ENCODE results near the gene CALCOCO2.

CALCOCO2 gene

DNA sequence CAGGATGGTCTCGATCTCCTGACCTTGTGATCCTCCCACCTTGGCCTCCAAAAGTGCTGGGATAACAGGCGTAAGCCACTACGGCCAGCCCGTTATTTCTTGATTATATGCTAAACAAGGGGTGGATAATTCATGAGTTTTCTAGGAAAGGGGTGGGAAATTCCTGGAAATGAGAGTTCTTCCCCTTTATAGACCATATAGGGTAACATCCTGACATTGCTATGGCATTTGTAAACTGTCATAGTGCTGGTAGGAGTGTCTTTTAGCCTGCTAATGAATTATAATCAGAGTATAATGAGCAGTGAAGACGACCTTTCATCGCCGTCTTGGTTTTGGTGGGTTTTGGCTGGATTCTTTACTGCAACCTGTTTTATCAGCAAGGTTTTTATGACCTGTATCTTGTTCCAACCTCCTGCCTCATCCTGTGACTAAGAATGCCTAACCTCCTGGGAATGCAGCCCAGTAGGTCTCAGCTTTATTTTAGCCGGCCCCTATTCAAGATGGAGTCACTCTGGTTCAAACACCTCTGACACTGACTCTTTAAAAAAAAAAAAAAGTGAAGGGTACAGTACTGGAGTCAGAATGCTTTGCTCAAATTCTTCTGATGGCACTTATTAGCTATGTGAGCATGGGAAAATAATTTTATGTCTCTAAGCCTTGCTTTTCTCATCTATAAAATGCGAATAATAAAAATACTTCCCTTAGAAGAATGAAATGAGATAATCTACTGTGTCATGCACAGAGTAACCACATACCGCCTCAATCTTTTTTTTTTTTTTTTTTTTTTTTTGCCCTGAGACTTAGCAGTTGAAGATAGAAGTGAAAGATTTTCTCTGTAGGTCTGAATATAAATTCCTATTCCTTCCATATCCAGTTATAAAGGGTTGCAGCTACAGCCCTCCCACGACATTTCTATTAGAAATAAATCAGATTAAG is 5.1 kb upstream of the CALCOCO2 start:
- H3K4me3 ChIP-seq (ENCODE audit: low read depth, low read length), result no peak overlapping the region
- no peak for DNase-seq (ENCODE audit: low read depth)
- TF ChIP-seq, protein P1, sequence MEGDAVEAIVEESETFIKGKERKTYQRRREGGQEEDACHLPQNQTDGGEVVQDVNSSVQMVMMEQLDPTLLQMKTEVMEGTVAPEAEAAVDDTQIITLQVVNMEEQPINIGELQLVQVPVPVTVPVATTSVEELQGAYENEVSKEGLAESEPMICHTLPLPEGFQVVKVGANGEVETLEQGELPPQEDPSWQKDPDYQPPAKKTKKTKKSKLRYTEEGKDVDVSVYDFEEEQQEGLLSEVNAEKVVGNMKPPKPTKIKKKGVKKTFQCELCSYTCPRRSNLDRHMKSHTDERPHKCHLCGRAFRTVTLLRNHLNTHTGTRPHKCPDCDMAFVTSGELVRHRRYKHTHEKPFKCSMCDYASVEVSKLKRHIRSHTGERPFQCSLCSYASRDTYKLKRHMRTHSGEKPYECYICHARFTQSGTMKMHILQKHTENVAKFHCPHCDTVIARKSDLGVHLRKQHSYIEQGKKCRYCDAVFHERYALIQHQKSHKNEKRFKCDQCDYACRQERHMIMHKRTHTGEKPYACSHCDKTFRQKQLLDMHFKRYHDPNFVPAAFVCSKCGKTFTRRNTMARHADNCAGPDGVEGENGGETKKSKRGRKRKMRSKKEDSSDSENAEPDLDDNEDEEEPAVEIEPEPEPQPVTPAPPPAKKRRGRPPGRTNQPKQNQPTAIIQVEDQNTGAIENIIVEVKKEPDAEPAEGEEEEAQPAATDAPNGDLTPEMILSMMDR (IDR thresholded peaks at IDR 0.05; ENCODE audit: insufficient read depth, low read depth, low read length, missing control alignments), result no peak

DNA sequence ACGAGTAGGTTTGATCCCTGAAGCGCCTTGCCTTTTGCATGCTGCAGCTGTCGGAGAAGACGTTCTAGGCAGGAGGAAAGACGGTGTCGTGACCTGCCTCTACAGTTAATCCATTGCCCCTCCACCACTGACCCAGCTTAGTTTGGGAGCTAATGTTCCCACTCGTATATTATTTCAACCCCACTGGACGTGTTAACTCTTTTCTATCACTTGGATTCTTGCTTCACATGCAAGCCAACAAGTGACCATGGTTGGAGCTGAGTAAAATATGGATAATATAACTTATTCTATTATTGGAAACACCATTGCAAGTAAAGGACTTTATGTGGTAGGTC is 681 bp downstream of the CALCOCO2 start:
- peak overlapping the region; percentile 88 for H3K4me3 ChIP-seq (ENCODE audit: low read depth, low read length)
- no peak for DNase-seq (ENCODE audit: low read depth)
- TF ChIP-seq, protein P1 (IDR thresholded peaks at IDR 0.05; ENCODE audit: insufficient read depth, low read depth, low read length, missing control alignments), result no peak

DNA sequence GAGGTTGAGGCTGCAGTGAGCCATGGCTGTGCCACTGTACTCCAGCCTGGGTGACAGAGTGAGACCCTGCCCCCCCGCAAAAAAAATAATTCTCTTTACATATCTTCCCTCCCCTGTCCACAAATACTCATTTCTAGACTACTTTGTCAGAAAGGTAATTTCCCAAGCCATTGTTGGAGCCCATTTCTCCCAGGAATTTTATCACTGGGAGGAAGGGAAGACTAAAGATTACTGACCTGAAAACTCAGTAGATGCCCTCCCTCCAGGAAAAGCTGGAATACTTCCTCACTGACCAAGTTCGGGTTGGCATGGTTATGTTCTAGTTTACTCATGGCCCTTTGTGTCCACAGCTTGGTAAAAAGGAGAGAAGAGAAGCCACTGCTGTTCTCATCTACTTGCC is 4.1 kb downstream of the CALCOCO2 start:
- peak; percentile 21 for DNase-seq (ENCODE audit: low read depth)
- TF ChIP-seq, protein P1 (IDR thresholded peaks at IDR 0.05; ENCODE audit: insufficient read depth, low read depth, low read length, missing control alignments), result no peak
- H3K4me3 ChIP-seq (ENCODE audit: low read depth, low read length), result no peak overlapping the region

DNA sequence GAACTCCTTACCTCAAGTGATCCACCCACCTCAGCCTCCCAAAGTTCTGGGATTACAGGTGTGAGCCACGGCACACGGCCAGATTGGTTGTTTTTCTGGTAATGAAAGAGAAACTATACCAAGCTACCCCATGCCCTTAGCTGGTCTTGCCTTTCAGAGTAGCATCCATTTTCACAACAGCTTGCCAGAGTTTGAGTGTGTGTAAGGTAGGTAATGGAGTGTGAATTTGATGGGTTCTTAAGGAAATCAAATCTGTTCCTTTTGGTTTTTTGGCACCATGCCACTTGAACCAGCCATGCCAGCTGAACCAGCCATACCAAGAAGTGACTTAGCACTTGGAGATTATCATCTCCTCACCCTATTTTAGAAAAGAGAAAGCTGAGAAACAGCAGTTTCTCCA is 5.1 kb downstream of the CALCOCO2 start:
- H3K4me3 ChIP-seq (ENCODE audit: low read depth, low read length), result no peak overlapping the region
- TF ChIP-seq, protein P1 (IDR thresholded peaks at IDR 0.05; ENCODE audit: insufficient read depth, low read depth, low read length, missing control alignments), result no peak
- peak; percentile 65 for DNase-seq (ENCODE audit: low read depth)

DNA sequence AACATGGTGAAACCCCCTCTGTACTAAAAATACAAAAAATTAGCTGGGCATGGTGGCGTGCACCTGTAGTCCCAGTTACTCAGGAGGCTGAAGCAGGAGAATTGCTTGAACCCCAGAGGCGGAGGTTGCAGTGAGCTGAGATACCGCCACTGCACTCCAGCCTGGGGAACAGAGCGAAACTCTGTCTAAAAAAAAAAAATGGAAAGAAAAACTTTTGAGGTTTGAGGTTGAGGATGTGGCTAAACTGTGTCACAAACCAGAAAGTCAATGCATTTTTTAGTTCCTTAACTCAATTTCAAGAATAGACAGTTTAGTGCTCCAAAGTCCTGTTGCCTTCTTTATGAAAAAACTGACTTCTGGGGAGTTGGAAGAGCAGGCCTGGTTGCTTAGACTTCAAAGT is 6.6 kb downstream of the CALCOCO2 start:
- DNase-seq (ENCODE audit: low read depth), result peak; percentile 74
- H3K4me3 ChIP-seq (ENCODE audit: low read depth, low read length), result peak overlapping the region; percentile 17

DNA sequence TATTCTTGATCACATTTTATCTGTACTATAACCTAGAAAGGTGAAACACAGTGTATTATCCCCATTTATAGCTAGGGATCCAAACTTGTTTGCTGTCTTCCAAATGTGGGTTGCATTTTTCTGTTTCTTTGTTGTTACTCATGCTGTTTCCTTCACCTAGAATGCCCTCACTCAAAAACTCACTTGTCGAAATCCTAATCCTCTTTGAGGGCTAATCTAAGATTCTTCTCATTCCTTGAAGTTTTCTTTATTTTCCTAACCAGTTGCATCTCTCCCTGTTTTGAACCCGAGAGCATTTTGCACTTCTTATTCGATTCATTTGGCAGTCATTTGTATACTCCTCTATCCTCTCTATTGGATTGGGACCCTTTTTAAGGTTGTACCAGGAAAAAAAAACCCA is 9.6 kb downstream of the CALCOCO2 start:
- no peak overlapping the region for H3K4me3 ChIP-seq (ENCODE audit: low read depth, low read length)
- TF ChIP-seq, protein P1 (IDR thresholded peaks at IDR 0.05; ENCODE audit: insufficient read depth, low read depth, low read length, missing control alignments), result no peak
- no peak for DNase-seq (ENCODE audit: low read depth)

DNA sequence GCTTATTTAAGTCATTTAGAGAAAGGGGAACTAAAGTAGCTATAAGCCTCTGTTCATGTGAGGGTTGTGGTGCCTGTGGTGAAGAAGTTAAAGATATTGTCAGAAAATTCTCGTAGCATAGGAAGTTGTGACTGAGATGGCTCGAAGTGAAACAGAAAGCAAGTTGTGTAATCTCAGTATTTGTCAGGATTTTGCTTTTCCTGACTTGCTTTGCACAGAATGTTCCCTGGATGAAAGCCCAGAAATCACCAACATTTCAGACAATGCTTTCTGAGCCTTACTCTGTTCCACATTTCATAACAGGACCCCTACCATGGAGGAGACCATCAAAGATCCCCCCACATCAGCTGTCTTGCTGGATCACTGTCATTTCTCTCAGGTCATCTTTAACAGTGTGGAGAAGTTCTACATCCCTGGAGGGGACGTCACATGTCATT is 10.6 kb downstream of the CALCOCO2 start:
- H3K4me3 ChIP-seq (ENCODE audit: low read depth, low read length), result peak overlapping the region; percentile 31
- DNase-seq (ENCODE audit: low read depth), result peak; percentile 86
- TF ChIP-seq, protein P1 (IDR thresholded peaks at IDR 0.05; ENCODE audit: insufficient read depth, low read depth, low read length, missing control alignments), result no peak

All from GM12865 (cell line).